GM19452 (cell line): ENCODE results near the gene SELENOO.

Experiments used
- ATAC-seq: cut with Tn5 transposase; IDR thresholded peaks from one replicate; pipeline ENCODE4 v1.9.1; 2021; ENCODE audit not compliant: unreplicated experiment

Gene SELENOO

DNA sequence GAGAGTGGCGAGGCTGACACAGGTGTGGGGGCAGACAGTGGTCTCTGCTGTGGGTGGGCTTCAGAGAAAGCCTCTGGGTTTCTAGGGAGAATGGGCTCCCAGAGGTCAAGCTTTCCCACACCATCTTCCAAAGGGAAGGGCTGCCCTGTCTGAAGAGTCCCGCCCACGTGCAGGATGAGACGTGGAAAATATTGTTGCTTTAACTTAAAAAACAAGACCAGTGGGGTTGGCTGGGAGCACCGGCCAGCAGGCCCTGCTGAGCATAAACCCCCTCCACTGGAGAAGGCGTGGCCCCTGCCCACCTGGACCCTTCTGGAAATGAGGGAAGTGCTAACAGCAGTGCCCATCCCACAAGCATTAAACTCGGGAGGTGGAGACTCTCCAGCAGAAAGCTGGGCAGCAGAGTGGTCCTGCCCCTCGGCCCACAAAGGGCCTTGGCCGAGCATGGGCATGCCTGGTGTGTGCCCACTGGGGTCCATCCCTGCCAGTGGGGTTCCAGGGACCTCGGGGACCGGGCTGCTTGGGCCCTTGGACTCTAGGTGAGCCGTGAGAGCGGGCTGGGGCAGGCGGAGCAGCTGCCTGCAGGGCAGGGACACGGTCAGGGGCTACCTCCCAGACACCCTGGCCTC lies 15.4 kb downstream of the SELENOO start:
- ATAC-seq = no peak

DNA sequence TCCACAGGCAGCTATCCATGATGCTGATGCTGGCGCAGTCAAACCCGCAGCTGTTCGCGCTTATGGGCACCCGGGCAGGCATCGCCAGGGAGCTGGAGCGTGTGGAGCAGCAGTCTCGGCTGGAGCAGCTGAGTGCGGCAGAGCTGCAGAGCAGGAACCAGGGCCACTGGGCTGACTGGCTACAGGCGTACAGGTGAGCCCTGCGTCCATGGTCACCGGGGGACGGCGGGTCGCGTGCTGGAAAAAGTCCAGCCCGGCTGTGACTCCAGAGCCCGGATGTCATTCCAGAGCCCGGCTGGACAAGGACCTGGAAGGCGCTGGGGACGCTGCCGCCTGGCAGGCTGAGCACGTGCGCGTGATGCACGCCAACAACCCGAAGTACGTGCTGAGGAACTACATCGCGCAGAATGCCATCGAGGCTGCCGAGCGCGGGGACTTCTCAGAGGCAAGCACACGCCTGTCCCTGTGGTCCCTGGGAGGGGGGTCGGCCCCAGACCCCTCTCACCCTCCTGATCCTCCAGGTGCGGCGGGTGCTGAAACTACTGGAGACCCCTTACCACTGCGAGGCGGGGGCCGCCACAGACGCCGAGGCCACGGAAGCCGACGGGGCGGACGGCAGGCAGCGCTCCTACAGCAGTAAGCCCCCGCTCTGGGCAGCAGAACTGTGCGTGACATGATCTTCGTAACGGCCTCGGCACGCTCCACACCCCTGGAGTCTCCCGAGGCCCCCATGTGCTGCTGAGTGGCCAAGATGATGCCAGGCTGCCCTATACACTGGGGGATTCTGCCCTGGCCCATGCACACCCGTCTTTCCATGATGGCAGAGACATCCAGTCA lies 16.1 kb downstream of the SELENOO start:
- no peak for ATAC-seq

DNA sequence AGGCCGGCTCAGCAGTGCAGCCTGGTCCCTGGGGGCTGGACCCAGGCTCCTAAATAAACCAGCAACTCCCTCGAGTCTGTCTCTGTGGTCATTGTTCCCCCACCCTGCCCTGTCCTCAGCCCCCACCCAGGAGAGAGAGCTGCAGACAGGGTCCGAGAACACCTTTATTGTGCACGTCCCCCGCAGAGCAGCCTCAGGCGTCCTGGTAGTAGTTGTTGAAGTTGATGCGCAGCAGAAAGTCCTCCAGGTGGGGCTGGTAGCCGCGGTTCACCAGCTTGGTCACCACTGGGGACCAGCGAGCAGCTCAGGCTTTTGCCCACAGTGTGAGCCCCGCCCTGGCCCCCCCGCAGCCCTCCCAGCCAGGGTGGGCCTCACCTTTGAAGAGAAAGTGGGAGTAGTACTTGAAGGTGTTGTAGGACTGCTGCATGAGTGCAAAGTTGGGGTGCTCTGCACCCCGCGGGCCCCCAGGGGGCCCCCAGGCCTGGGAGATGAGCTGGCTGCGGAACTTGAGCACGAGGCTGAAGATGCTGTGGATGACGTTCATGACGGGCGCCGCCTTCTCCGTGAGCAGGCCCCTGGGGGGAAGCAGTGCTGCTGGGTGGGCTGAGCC lies 16.8 kb downstream of the SELENOO start:
- ATAC-seq = no peak

DNA sequence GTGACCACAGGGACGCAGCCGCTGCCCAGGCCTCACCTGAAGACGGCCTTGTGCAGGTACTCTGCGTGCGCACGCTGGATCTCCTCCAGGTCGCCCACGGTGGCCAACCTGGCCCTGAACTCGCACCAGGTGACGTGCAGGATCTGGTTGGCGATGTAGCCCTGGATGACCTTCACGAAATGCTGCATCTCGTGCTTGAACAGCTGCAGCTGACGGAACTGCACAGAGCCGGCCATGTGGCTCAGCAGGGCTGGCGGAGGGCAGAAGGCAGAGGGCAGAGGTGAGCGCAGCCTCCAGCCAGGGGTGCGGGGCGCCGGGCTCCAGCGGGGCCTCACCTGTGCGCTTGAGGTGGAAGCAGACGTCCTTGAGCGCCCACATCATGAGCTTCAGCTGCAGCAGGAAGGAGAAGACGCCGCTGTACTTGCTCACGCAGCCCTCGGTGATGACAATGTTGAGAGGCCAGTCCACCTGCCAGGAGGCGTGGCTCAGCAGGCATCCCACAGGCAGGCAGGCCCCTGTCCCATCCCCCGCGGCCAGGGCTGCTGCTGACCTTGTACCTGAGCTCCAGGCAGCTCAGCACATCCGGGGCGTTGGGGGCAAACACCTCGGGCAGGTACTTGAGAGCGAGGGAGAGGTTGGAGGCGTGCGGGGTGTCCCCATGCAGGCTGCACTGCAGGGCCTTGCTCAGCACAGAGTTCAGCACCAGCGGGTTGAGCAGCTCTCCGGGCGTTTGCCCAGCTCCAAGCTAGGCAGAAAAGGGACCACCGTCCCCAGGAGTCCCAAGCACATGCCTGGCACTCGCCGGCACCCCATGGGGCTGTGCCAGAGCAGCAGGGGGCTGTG lies 17.6 kb downstream of the SELENOO start:
- no peak for ATAC-seq

DNA sequence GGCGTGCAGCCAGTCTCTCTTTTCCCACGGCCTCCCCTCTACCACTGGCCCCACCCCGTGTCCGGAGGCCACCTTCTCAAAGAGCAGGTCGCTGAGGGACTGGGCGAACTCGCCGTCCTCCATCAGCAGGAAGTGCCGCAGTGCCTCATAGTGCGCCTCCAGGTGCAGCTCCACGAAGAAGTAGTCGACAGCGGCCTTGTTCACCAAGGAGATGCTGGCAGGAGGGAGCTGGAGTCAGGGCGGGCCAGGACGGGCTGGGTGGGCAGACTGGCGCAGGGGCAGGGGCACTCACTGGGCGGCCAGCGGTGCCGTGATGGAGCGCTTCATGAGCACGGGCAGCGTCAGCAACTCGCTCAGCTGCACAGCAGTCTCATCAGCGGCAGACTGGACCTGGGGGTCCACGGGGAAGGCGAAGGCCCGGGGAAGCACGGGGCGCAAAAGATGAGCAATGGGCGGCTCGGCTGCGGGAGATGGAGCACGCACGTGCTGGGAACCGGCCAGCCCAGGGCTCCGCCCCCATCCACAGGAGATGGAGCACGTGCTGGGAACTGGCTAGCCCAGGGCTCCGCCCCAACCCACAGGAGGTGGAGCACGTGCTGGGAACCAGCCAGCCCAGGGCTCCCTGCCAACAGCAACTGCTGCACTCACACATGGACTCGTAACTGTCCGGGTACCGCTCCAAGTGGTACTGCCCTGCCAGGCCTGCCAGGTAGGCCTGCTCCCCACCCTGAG lies 18.4 kb downstream of the SELENOO start:
- no peak for ATAC-seq

DNA sequence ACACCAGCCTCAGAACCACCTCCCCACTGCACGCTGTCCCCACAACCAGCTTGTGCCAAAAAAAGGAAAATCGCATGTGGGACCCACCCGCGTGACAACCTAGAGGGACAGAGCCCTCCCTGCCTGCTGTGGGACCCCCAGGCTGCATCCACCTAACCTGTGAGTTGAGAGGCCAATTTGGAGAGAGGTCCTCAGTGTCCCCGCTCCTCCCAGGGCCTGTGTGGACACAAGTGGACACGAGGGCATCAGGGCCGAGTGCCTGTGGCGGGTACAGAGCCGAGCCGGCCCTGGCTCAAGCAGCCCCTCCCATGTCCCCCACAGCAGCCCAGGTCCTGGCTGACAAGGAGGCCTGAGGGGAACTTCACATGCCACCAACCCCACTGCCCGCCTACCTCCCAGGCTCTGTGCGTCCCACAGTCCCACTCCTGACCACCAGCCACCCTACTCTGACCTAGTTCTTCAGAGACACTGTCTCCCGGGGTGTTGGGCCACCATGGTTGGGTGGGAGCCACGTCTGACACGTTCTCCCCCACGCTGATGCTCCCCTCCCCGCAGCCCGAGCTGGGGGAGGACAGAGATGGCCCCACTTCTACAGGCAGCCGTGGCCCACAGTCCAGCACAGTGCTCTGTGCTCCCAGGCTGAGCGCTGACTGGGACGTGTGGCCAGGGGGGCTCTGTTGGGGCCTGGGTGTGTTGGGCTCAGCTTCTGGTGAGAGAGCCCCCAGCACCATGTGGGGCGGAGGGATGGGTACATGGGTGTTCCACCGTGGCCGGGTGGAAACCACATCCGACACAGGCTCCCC lies 19.2 kb downstream of the SELENOO start:
- ATAC-seq = no peak

DNA sequence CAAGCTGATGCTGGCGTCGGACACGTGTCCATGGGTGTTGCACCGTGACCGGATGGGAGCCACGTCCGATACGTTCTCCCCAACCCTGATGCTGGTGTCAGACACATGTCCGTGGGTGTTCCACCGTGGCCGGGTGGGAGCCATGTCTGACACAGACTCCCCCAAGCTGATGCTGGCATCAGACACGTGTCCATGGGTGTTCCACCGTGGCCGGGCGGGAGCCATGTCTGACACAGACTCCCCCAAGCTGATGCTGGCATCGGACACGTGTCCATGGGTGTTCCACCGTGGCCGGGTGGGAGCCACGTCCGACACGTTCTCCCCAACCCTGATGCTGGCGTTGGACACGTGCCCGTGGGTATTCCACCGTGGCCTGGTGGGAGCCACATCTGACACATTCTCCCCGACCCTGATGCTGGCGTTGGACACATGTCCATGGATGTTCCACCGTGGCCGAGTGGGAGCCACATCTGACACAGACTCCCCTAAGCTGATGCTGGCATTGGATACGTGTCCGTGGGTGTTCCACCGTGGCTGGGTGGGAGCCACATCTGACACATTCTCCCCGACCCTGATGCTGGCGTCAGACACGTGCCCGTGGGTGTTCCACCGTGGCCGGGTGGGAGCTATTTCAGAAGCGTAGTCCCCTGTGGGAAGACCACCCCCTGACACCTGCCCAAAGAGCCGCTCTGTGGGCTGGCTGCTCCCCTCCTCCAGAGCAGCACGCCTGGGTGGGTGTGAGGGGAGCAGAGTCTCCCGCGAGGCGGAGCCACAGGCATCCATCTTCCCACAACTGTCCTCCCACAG lies 20.0 kb downstream of the SELENOO start:
- no peak for ATAC-seq

DNA sequence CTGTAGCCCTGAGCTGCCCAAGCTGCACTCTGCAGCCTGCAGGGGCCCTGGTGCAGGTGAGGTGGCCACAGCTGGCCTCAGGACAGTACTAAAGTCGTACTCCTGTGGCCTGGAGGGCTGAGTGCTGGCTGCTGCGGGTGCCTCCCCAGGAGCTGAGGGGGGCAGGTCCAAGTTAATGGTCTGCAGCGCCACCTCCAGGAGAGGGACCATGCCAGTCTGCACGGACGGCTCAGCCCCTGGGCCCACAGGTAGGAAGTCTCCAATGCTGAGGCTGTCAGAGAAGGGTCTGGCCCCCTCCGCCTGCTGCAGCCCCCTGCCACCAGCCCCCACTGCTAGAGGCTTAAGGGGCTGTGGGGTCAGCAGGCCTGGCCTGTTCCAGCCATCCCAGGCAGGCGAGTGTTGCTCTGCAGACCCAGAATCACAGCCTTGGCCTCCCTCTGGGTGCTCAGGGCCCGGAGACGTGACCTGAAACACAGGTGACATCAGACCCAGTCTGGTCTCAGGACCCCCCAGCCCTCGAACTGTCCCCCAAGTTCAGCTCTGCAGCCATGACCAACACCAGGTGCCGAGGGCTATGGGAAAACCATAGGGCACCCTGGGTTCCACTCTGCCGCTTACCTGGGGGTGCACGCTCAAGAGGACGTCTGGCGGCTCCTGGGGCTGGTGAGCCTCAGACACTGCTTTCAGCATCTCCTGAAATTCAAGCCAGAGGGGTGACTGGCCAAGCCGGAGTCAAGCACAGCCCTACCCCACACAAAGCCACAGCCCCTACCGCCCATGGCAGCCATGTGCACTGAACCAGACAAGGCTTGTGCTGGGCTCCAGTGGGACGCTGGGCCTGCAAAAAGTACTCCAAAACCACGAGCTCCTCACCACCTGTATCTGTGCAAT lies 20.8 kb downstream of the SELENOO start:
- ATAC-seq = no peak

DNA sequence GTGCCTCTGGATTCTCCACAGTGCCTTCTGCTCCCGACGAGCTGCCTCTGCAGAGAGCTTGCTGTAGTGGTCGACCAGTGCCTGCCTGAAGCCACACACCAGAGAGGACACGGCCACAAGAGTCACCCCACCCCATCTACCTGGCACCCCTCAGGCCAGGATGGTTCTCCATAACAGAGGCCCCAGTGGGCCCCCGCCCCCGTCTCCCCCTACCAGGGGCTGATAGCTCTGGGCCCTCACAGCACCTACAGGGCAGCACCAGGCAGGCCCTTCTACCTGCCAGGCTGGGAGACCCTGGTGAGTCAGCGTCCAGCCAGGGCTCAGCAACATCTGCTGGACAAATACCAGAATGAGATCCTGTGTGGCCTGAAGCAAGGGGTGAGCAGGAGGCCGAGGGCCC lies 21.7 kb downstream of the SELENOO start:
- no peak for ATAC-seq

DNA sequence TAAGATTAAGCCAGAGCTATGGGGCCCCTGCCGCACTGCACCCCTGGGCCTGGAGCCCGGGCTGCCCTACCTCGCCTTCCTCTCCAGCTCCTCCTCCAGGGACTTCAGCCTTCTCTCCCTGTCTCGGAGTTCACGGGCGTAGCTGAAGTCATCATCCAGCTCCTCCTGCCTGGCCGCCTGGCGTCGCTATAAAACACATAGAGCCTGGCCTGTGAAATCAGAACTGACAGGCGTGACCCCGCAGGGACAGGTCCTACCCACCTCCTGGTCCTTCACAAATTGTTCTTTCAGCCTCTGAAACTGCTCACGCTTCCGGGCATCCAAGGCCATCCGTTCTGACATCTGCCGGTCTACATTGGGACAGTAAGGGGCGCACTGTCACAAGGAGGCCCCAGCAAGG lies 23.3 kb downstream of the SELENOO start:
- ATAC-seq = no peak

DNA sequence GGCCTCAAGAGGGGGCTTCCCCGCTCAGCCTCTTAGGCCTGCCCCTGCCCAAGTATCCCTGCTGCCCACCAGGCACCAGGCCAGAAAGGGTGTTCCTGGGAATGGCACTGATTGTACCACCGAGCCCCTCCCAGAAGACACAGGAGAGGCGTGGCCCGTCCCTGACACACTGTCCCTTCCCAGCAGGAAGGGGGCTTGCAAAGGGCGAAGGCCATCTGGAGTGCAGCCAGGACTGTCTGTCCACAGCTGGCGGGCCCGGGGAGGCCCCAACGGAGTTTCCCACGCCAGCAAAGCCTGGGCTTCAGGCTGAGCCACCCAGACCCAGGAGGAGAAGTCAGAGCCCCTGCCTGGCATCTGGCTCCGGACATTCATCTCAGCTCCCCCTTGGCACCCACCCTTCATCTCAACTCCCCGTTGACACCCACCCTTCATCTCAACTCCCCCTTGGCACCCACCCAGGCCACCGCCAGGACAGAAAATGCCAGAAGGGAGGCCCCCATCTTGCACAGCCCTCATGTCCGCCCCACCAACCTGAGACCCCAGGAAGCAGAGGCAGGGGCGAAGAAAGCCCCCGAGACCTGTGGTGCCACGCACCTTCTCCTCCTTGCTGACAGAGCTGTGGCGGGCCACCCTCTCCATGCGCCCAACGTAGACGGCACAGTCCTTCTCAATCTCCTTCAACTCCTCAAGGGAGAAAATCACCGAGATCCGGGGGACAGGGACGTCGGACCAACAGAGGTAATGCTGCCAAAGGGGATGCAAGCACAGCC lies 24.6 kb downstream of the SELENOO start:
- no peak for ATAC-seq

DNA sequence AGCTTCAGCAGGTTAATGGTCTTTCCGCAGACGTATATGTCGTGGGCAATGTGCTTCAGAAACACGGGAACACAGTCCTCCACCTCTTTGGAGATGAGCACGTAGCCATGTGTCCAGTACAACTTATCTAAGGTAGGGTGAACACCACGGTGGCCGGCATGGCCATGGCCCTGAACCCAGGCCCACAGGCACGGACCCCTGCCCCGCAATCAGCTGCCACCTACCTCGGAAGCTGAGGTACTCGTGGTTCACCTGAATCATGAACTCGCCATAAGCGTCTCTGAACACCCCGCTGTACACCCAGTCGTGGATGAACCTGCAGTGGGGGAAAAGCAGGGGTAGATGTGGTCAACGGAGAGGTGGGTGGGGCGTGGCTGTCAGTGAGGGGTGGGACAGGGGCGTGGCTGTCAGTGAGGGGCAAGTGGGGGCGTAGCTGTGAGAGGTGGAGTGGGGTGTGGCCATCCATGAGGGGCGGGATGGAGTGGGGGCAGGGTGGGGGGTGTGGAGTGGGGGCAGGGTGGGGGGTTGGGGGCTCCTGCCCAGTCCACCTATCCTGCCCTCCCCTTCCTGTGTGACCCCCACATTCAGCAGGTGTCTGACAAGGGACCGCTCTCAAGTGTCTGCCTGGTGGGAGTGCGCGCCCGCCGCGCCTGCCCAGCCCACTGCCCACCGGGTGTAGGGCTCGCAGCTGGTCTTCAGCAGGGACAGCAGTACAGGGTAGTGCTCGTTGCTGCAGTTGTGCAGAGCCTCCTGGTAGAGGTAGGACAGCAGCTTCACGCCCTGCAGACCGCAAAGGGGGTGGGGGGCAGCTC lies 25.5 kb downstream of the SELENOO start:
- ATAC-seq = no peak

DNA sequence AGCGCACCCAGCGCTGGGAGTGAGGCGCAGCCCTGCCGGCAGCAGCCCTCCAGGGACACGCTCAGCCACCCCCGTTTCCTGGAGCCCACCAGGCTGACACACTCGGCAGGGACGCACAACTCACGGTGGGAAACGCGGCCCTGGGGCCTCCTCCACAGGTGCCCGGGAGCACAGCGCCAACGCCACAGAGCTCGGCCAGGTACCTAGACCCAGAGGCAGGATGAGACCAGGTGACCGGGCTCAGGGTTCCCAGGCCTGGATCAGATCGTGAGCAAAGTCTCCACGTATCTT lies 26.0 kb downstream of the SELENOO start:
- ATAC-seq = no peak

DNA sequence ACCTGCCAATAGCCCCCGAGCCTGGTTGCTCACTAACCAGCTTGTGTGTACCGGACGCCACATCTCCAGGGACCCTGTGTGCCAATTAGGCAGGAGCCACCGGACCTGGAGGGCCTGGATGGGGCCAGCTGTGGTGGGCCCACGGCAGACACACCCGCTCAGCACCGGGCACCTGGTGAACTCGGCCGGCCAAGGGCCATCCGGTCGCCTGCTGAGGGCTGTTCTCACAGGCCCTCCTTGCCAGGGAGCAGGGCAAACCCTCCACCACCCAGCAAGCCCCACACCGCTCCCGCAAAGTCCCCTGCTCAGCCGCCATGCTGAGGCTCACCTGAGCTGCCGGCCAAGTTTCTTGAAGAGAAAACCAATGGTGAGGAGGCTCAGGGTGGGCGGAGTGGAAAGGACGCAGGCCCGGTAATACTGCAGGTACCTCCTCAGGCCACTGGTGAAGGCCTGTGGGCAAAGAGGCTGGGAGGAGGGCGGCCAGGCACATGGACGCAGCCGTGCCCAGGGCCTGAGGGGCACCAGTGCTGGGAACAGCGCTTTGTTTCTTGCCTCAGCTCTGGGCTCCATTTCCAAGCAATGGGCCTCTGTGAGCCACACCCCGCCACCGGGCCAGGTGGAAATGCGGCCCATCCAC lies 26.9 kb downstream of the SELENOO start:
- no peak for ATAC-seq

DNA sequence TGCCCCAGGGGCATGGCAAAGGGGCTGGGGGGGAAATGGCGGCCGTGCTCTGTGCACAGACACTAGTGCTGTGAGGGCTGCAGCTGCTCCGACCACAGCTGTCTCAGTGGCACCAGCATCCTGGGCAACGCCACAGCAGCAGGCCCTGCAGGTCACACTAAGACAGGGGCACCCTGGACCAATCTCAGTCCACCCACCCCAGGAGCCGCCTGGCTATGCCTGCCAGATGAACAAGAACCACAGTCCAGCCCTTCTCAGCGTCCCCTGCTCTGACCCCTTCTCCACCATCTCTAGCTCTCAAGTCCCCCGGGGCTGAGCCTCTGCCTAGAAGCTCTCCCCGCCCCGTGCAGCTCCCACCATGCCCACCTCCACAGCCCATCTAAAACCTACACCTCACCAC lies 27.6 kb downstream of the SELENOO start:
- ATAC-seq = no peak

DNA sequence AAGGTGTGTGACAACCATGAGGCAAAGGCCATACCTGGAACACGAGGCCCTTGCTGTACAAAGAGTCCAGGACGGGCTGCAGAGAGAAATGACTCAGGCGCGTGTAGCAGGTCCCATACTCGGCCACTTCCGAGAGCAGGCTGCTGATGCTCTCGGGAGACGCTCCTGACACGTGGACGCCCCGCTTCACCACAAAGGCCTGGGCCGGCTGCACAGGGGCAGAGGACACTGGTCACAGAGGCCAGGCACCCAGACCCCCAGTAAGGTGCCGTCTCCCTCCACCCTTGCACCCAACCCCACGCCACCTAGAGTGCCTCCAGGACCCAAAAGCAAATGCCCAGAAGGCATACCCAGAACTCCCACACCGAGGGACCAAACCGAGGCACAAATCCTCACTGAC lies 28.6 kb downstream of the SELENOO start:
- ATAC-seq = no peak
